Esophagus squamous epithelium (tissue), 5 donors: ENCODE data around the gene TPX2. TPM values are rescaled to one million over a fixed set of nuclear protein-coding genes. Genes with fewer than 3 reads are reported as not detected.

ENCODE experiments used
- DNase-seq: peaks from one replicate; lab custom pipeline; 2025; lab: John Stamatoyannopoulos, UW
- H3K27ac ChIP-seq, 4 donors: fragments of 200-600 bp; sonication (generic); one replicate each; pipeline ENCODE4 v1.5.1; 2016 to 2019; ENCODE audit warnings: mild to moderate bottlenecking in 1 of 4
- H3K27me3 ChIP-seq, 4 donors: fragments of 200-600 bp; sonication (generic); 1 replicate in 3 of 4; 2 replicates in 1 of 4; pipeline versions ENCODE4 v1.5.1 to v1.6.0; 2017 to 2021; ENCODE audit warnings: antibody characterized with exemption in 1 of 4
- H3K36me3 ChIP-seq, 3 donors: fragments of 200-600 bp; sonication (generic); one replicate each; pipeline ENCODE4 v1.5.1; 2016 to 2019
- H3K4me1 ChIP-seq, 3 donors: fragments of 200-600 bp; sonication (generic); one replicate each; pipeline ENCODE4 v1.5.1; 2017 to 2019
- H3K4me3 ChIP-seq, 4 donors: fragments of 200-600 bp; sonication (generic); 1 replicate in 3 of 4; 2 replicates in 1 of 4; pipeline ENCODE4 v1.5.1; 2016 to 2019; ENCODE audit warnings: mild to moderate bottlenecking in 2 of 4, moderate library complexity in 1 of 4
- H3K9me3 ChIP-seq, 3 donors: fragments of 200-600 bp; sonication (generic); one replicate each; pipeline ENCODE4 v1.5.1; 2016 to 2019
- CTCF ChIP-seq, 6 experiments: fragments of 450-650 bp in 4 of 6; fragments of 200-600 bp in 2 of 6; sonication (generic) in 2 of 6; IDR thresholded peaks; one replicate each; pipeline ENCODE4 v1.5.1; 2016 to 2019; ENCODE audit warnings: antibody characterized with exemption in 6 of 6, mild to moderate bottlenecking in 4 of 6, moderate library complexity in 4 of 6
- POLR2A ChIP-seq, 4 donors: fragments of 450-650 bp; IDR thresholded peaks; one replicate each; pipeline ENCODE4 v1.6.1; 2017; ENCODE audit warnings: antibody characterized with exemption in 4 of 4, mild to moderate bottlenecking in 4 of 4, moderate library complexity in 3 of 4
- WGBS, 2 donors: methylation state at CpG; one replicate each; pipeline ENCODE4 v1.1.5; 2018; 5-methylcytosine and 5-hydroxymethylcytosine counted together
- intact Hi-C: fragments of 100-400 bp; cut with DNase I; formaldehyde crosslinking; loops from one replicate; pipeline ENCODE4 v1.15.0; 2022
- total RNA-seq, 4 donors: library from RNA; depleted of rRNA; stranded (reverse); fragments of >200 nt; gene quantifications; one replicate each; pipeline ENCODE4 v1.1.0, GENCODE V29; 2016
- donor health status: DM: yes; HTN: yes; CAD: no.

TPX2 gene
- total RNA-seq, 4 donors from 2014 or later = 11.4 to 47.1 (median 18.2) TPM

- no peak for TF ChIP-seq POLR2A (IDR thresholded peaks at IDR 0.05)
- TF ChIP-seq CTCF (IDR thresholded peaks at IDR 0.05) = no peak
- Histone ChIP-seq H3K36me3 (no peaks in the 10 kb centered on the region), H3K9me3 (no peaks in the 10 kb centered on the region), H3K27me3 (peaks cover 0 to 14% (median 0%) of the 10 kb centered on the region in 4 donors), H3K27ac (no peak overlapping the region), H3K4me3 (no peak overlapping the region), H3K4me1 (no peaks in the 10 kb centered on the region)
- 61 to 64% methylated on average over 4 to 6 of the region's 6 CpGs for WGBS, 2 donors
- intact Hi-C loops = loop anchor here (10.0 kb wide), 1 partner anchor 195 kb away; no protein-coding TSS in a partner anchor
- DNase-seq = no peak
Observed at GRCh38 chr20:31829731-31830130, 90.6 kb downstream of the TPX2 start.

DNA sequence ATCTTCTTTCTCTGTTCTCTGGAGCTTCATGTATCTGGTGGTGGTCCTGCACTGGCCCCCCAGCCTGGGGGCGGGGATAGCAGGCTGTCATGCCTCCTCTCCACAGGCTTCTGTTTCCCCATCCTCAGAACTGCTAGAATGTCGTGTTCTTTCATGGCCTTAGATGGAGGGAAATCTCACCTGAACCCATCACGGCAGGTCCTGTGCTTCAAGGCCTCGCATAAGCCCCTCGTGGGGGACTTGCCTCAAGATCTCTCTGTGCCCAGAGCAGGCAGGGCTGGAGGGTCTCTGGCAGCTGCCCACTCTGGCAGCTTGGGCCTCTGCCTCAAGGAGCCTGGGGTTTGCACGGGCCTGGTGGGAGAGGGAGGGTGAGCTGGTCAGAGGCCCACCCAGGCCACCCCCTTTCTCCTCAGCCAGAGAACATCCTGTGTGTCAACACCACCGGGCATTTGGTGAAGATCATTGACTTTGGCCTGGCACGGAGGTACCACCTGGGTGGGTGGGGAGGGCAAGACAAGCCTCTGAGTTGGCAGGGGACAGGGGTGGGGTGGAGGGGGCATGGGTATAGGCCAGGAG is 91.4 kb downstream of the TPX2 start:
- no peaks in the 10 kb centered on the region for H3K36me3 ChIP-seq
- H3K4me1 ChIP-seq = peaks cover 0 to under 1% (median 0%) of the 10 kb centered on the region in 3 donors
- H3K9me3 ChIP-seq = no peaks in the 10 kb centered on the region
- TF ChIP-seq CTCF (IDR thresholded peaks at IDR 0.05) = no peak
- no peak for TF ChIP-seq POLR2A (IDR thresholded peaks at IDR 0.05)
- WGBS, 2 donors = 67 to 88% methylated on average over 1 to 5 of the region's 8 CpGs
- no peak overlapping the region for H3K4me3 ChIP-seq
- H3K27ac ChIP-seq = no peak overlapping the region
- intact Hi-C loops = no loop called here
- peaks cover 0 to 14% (median 0%) of the 10 kb centered on the region in 4 donors for H3K27me3 ChIP-seq
- DNase-seq = no peak

GRCh38 chr20:31831211-31831610 is 92.1 kb downstream of the TPX2 start:
- H3K27me3 ChIP-seq = peaks cover 0 to 14% (median 0%) of the 10 kb centered on the region in 4 donors
- no peak overlapping the region for H3K4me3 ChIP-seq
- 83 to 88% methylated on average over 6 of the region's 6 CpGs for WGBS, 2 donors
- H3K27ac ChIP-seq = no peak overlapping the region
- no peak for TF ChIP-seq CTCF (IDR thresholded peaks at IDR 0.05)
- no peak for TF ChIP-seq POLR2A (IDR thresholded peaks at IDR 0.05)
- intact Hi-C loops = no loop called here
- no peaks in the 10 kb centered on the region for H3K36me3 ChIP-seq
- peaks cover 0 to 8% (median 7%) of the 10 kb centered on the region in 3 donors for H3K4me1 ChIP-seq
- H3K9me3 ChIP-seq = no peaks in the 10 kb centered on the region
- DNase-seq = no peak

- 66 to 87% methylated on average over 3 to 6 of the region's 17 CpGs for WGBS, 2 donors
- intact Hi-C loops = no loop called here
- H3K4me3 ChIP-seq = no peak overlapping the region
- no peak for DNase-seq
- peaks cover 0 to 15% (median 0%) of the 10 kb centered on the region in 4 donors for H3K27me3 ChIP-seq
- H3K27ac ChIP-seq = no peak overlapping the region
- no peaks in the 10 kb centered on the region for H3K9me3 ChIP-seq
- TF ChIP-seq POLR2A (IDR thresholded peaks at IDR 0.05) = no peak
- no peak for TF ChIP-seq CTCF (IDR thresholded peaks at IDR 0.05)
- no peaks in the 10 kb centered on the region for H3K36me3 ChIP-seq
- H3K4me1 ChIP-seq = peaks cover under 1 to 14% (median 13%) of the 10 kb centered on the region in 3 donors
Observed at GRCh38 chr20:31831771-31832306, 92.7 kb downstream of the TPX2 start.

DNA sequence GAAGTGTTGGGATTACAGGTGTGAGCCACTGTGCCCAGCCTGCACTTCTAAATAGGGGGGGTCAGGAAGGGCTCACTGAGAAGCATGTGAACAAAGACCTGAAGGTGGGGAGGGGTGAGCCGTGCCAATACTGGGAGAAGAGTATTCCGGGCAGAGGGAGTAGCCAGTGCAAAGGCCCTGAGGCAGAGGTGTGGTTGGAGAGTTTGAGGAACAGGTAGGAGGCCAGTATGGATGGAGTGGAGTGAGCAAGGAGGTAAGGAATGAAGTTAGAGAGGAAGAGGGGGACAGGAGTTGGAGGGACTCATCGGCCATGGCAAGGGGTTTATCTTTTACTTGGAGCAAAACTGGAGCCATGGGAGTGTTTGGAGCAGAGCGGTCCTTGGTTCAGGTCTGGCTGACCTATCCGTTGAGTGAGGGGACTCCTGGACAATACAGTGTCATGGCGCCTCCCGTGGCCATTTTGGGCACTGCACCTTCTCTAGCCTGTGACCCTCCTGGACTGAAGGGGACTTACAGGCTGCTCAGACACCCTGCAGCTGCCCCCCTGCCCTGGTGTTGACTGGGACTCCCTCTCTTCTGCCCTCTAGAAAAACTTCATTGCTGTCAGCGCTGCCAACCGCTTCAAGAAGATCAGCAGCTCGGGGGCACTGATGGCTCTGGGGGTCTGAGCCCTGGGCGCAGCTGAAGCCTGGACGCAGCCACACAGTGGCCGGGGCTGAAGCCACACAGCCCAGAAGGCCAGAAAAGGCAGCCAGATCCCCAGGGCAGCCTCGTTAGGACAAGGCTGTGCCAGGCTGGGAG is 94.2 kb downstream of the TPX2 start:
- no peak overlapping the region for H3K4me3 ChIP-seq
- H3K36me3 ChIP-seq = no peaks in the 10 kb centered on the region
- DNase-seq = no peak
- H3K9me3 ChIP-seq = no peaks in the 10 kb centered on the region
- H3K4me1 ChIP-seq = peaks cover 3 to 23% (median 19%) of the 10 kb centered on the region in 3 donors
- intact Hi-C loops = no loop called here
- H3K27ac ChIP-seq = no peak overlapping the region
- H3K27me3 ChIP-seq = peaks cover 0 to 18% (median 0%) of the 10 kb centered on the region in 4 donors
- WGBS, 2 donors = 35 to 41% methylated on average over 7 of the region's 14 CpGs
- no peak for TF ChIP-seq POLR2A (IDR thresholded peaks at IDR 0.05)
- TF ChIP-seq CTCF (IDR thresholded peaks at IDR 0.05) = peak in 5 of 6 experiments; percentile 45 to 72 (median 54)
